NT2/D1 (cell line): ENCODE measurements around the gene TBCK.

Source experiments
- SUZ12 ChIP-seq: IDR thresholded peaks from 2 replicates; pipeline ENCODE4 v1.6.1; 2011; ENCODE audit not compliant: insufficient read length, insufficient read depth; ENCODE audit errors: extremely low read depth
- YY1 ChIP-seq: IDR thresholded peaks from 2 replicates; pipeline ENCODE4 v1.6.1; 2011; ENCODE audit not compliant: insufficient read length, insufficient read depth
- ZNF274 ChIP-seq: IDR thresholded peaks from 2 replicates; pipeline ENCODE4 v1.6.1; 2011; ENCODE audit warnings: mild to moderate bottlenecking, low read depth, low read length

DNA sequence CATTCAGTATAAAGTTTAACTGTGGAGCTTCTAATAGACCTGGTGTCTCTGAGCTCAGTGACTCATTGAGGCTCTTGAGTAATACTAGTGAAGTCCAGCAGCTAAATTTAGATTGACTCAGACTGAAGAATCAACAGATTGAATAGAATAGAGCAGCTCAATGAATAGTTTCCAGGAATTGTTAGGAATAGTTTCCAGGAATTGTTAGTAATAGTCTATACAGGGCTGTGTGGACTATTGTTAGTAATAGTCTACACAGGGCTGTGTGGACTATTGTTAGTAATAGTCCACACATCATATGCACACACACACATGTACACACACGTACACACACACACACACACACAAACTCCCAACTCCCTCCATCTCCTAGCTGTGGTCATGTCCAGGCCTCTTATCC lies 49.6 kb upstream of the TBCK start:
- TF ChIP-seq SUZ12 (no peak), YY1 (no peak), ZNF274 (no peak)
